Tibial nerve (tissue), 4 donors: ENCODE data around the gene ZNF514. TPM values are rescaled to one million over a fixed set of nuclear protein-coding genes. Genes with fewer than 3 reads are reported as not detected.

Experiments
- DNase-seq, 2 donors: peaks; one replicate each; pipeline ENCODE4 v3.0.0-alpha.2; 2019; ENCODE audit warnings: low spot score in 2 of 2
- H3K27ac ChIP-seq, 4 donors: fragments of 200-600 bp; sonication (generic) in 3 of 4; one replicate each; pipeline ENCODE4 v1.5.1; 2017 to 2019; ENCODE audit warnings: mild to moderate bottlenecking in 1 of 4
- H3K27me3 ChIP-seq, 2 donors: fragments of 200-600 bp; sonication (generic) in 1 of 2; one replicate each; pipeline versions ENCODE4 v1.5.1 to v1.6.0; 2017 to 2019
- H3K36me3 ChIP-seq, 3 donors: fragments of 200-600 bp; sonication (generic); one replicate each; pipeline ENCODE4 v1.5.1; 2018 to 2019
- H3K4me1 ChIP-seq, 4 donors: fragments of 200-600 bp; sonication (generic) in 3 of 4; one replicate each; pipeline ENCODE4 v1.5.1; 2017 to 2019
- H3K4me3 ChIP-seq, 4 donors: fragments of 200-600 bp; sonication (generic) in 3 of 4; one replicate each; pipeline ENCODE4 v1.5.1; 2017 to 2019; ENCODE audit warnings: mild to moderate bottlenecking in 1 of 4, moderate library complexity in 1 of 4
- H3K9me3 ChIP-seq, 4 donors: fragments of 200-600 bp; sonication (generic) in 3 of 4; one replicate each; pipeline ENCODE4 v1.5.1; 2017 to 2019
- CTCF ChIP-seq, 5 experiments: fragments of 200-600 bp in 3 of 5; fragments of 450-650 bp in 2 of 5; sonication (generic) in 3 of 5; IDR thresholded peaks; one replicate each; pipeline ENCODE4 v1.5.1; 2016 to 2019; ENCODE audit warnings: antibody characterized with exemption in 5 of 5, mild to moderate bottlenecking in 3 of 5, moderate library complexity in 2 of 5
- EP300 ChIP-seq, 2 donors: sonication (generic); formaldehyde crosslinking; IDR thresholded peaks; one replicate each; pipeline ENCODE4 v1.6.1; 2017; ENCODE audit warnings: antibody characterized with exemption in 2 of 2, mild to moderate bottlenecking in 1 of 2
- POLR2A ChIP-seq, 2 donors: fragments of 450-650 bp; IDR thresholded peaks; one replicate each; pipeline ENCODE4 v1.6.1; 2017; ENCODE audit warnings: antibody characterized with exemption in 2 of 2, mild to moderate bottlenecking in 2 of 2, moderate library complexity in 2 of 2
- WGBS, 2 donors: methylation state at CpG; one replicate each; pipeline ENCODE4 v1.1.5; 2018; 5-methylcytosine and 5-hydroxymethylcytosine counted together
- total RNA-seq, 4 donors: library from RNA; depleted of rRNA; stranded (reverse); fragments of >200 nt; gene quantifications; one replicate each; pipeline ENCODE4 v1.1.0, GENCODE V29; 2016

ZNF514 gene
- total RNA-seq, 4 donors from 2014 or later, result 19.4 to 24.1 (median 22.2) TPM

- TF ChIP-seq POLR2A (IDR thresholded peaks at IDR 0.05) (no peak), EP300 (IDR thresholded peaks at IDR 0.05) (no peak), CTCF (IDR thresholded peaks at IDR 0.05) (no peak)
- no peak overlapping the region for H3K4me3 ChIP-seq
- 92 to 95% methylated on average over 6 of the region's 6 CpGs for WGBS, 2 donors
- DNase-seq, result no peak
- H3K9me3 ChIP-seq, result peaks cover 0 to 99% (median 47%) of the 10 kb centered on the region in 4 donors
- peaks cover 3 to 100% (median 44%) of the 10 kb centered on the region in 3 donors for H3K36me3 ChIP-seq
- no peaks in the 10 kb centered on the region for H3K27me3 ChIP-seq
- H3K4me1 ChIP-seq, result no peaks in the 10 kb centered on the region
- no peak overlapping the region for H3K27ac ChIP-seq
Observed at GRCh38 chr2:95149397-95149984, 10.2 kb downstream of the ZNF514 start.

DNA sequence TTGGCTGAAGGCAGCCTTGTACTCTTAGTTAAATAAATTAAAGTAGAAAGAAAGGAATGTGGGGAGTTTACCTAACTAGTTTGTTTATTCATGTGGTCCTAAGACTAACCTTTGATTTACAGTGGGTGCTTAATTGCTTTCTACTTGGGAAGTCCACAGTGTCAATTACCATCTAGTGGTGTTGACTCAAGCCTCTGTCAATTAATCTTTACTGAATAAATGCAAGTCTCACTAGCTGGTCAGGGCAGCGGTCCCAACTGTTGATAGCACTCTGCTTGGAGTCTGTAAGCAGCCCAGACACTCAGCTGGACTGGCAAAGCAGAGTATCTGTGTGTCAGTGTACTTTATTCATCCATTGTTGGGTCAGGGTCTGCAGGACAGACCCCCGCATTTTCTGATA, 15.8 kb downstream of the ZNF514 start:
- Histone ChIP-seq H3K9me3 (peaks cover 0 to 100% (median 33%) of the 10 kb centered on the region in 4 donors), H3K4me1 (no peaks in the 10 kb centered on the region), H3K27ac (no peak overlapping the region), H3K4me3 (no peak overlapping the region), H3K36me3 (peaks cover 0 to 100% (median 0%) of the 10 kb centered on the region in 3 donors), H3K27me3 (no peaks in the 10 kb centered on the region)
- WGBS, 2 donors, result 100% methylated on average over 2 of the region's 2 CpGs
- no peak for DNase-seq
- TF ChIP-seq CTCF (IDR thresholded peaks at IDR 0.05), result no peak
- no peak for TF ChIP-seq EP300 (IDR thresholded peaks at IDR 0.05)
- no peak for TF ChIP-seq POLR2A (IDR thresholded peaks at IDR 0.05)

- H3K4me3 ChIP-seq, result no peak overlapping the region
- DNase-seq, result no peak
Observed at GRCh38 chr2:95138702-95139101, 20.9 kb downstream of the ZNF514 start.

DNA sequence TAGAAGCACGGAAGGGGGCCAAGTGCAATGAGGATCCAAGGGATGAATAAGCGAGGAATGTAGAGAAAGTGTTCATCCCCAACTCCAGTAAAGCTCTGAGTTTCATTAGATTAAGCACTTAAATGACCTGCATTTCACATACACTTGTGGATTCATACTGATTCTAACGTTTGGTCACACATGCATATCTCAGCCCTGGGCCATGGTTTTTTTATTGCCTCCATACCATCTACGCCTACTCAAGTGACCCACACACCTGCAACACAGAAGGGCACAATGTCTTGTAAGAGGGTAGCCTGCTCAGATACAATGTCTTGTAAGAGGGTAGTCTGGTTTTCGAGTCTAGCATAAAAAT, 37.5 kb downstream of the ZNF514 start:
- 24 to 25% methylated on average over 5 of the region's 5 CpGs for WGBS, 2 donors
- peak overlapping the region; percentile 68 to 98 (median 89) for H3K4me3 ChIP-seq
- peaks cover 0 to under 1% (median 0%) of the 10 kb centered on the region in 3 donors for H3K36me3 ChIP-seq
- no peaks in the 10 kb centered on the region for H3K27me3 ChIP-seq
- peaks cover 0 to 39% (median 16%) of the 10 kb centered on the region in 4 donors for H3K4me1 ChIP-seq
- TF ChIP-seq CTCF (IDR thresholded peaks at IDR 0.05) (no peak), EP300 (IDR thresholded peaks at IDR 0.05) (no peak), POLR2A (IDR thresholded peaks at IDR 0.05) (no peak)
- no peak for DNase-seq
- no peaks in the 10 kb centered on the region for H3K9me3 ChIP-seq
- peak overlapping the region; percentile 90 to 98 (median 96) for H3K27ac ChIP-seq

More at GRCh38 chr2:95138702-95139101, 20.9 kb downstream of the ZNF514 start:
- 83 to 88% methylated on average over 1 of the region's 1 CpG for WGBS, 2 donors
- H3K9me3 ChIP-seq, result peaks cover 0 to 82% (median 15%) of the 10 kb centered on the region in 4 donors
- no peaks in the 10 kb centered on the region for H3K27me3 ChIP-seq
- H3K36me3 ChIP-seq, result peaks cover 0 to 90% (median 0%) of the 10 kb centered on the region in 3 donors
- TF ChIP-seq POLR2A (IDR thresholded peaks at IDR 0.05) (no peak), CTCF (IDR thresholded peaks at IDR 0.05) (no peak), EP300 (IDR thresholded peaks at IDR 0.05) (no peak)
- H3K27ac ChIP-seq, result no peak overlapping the region
- H3K4me1 ChIP-seq, result no peaks in the 10 kb centered on the region

- TF ChIP-seq EP300 (IDR thresholded peaks at IDR 0.05) (peak in 1 of 2 donors; percentile 88), CTCF (IDR thresholded peaks at IDR 0.05) (peak in 3 of 5 experiments; percentile 6 to 52 (median 27)), POLR2A (IDR thresholded peaks at IDR 0.05) (peak; percentile 35 to 66)
Observed at GRCh38 chr2:95121407-95122196, 38.0 kb downstream of the ZNF514 start, which contains the start of gene MRPS5. Gene MRPS5 (minus strand): TSS chr2:95121808. CDS start chr2:95121791, 17 bp downstream.

More at GRCh38 chr2:95121407-95122196, 38.0 kb downstream of the ZNF514 start, which contains the start of gene MRPS5:
- H3K4me1 ChIP-seq, result peaks cover 0 to 39% (median 16%) of the 10 kb centered on the region in 4 donors
- peak; percentile 73 to 78 for DNase-seq
- no peaks in the 10 kb centered on the region for H3K9me3 ChIP-seq
- H3K4me3 ChIP-seq, result peak within 1 kb of the TSS; percentile 68 to 98 (median 89)
- no peaks in the 10 kb centered on the region for H3K27me3 ChIP-seq
- H3K27ac ChIP-seq, result peak within 1 kb of the TSS; percentile 90 to 98 (median 96)
- WGBS, 2 donors, result 0 to 1% methylated on average over 43 to 47 of the region's 86 CpGs
- H3K36me3 ChIP-seq, result peaks cover 0 to 7% (median 0%) of the 10 kb centered on the region in 3 donors
